Activated effector memory CD4-positive, alpha-beta T cell treated with Interleukin-2 at 50 U/mL for 16 hours (primary cell): Measurements from ENCODE around the gene SAMD14.

Source experiments
- DNase-seq: peaks from one replicate; pipeline ENCODE4 v3.0.0-alpha.2; 2020

Gene SAMD14

DNA sequence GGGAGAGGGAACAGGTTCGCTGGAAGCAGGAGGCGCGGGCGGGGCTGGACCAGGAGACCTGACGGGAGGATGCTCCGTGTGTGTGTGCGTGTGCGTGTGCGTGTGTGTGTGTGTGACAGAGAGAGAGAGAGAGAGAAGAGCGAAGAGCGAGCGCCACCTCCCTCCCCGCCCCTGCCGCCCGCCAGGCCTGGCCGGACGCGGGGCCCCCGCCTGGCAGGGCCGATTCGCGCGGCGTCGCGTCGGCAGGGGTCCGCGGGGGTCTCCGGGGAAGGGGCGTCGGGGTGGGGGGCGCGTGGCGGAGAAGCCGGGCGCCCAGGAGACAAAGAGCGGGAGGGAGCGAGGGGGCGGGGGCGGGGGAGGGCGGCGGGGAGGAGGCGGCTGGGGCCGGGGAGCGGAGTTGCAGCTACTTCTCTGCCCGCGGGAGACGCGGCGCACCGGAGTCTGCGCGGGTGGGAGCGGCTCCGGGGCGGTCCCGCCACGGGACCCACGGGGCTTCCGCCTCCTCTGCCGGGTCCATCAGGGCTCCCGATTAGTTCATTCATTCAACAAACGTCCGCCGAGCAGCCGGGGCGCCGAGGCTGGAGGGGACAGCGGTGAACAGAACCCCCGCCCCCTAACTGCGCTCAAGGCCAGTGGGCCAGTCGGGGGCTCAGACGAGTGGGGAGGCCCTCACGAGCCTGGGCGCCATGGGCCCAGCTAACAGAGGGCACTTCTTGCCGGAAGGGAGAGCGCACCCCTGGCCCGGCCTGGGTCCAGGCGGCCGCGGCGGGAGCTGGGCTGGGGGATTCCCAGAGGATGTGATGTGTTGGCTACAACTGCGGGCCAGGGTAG, at the start of gene SAMD14:
SAMD14 (minus strand) TSS at position 433 of the 831 bp plus-strand sequence. CDS start 5,201 bp downstream, outside the sequence.
- peak; percentile 50 for DNase-seq

- peak; percentile 29 for DNase-seq
Observed at GRCh38 chr17:50177983-50178834, 48.2 kb upstream of the SAMD14 start.

DNA sequence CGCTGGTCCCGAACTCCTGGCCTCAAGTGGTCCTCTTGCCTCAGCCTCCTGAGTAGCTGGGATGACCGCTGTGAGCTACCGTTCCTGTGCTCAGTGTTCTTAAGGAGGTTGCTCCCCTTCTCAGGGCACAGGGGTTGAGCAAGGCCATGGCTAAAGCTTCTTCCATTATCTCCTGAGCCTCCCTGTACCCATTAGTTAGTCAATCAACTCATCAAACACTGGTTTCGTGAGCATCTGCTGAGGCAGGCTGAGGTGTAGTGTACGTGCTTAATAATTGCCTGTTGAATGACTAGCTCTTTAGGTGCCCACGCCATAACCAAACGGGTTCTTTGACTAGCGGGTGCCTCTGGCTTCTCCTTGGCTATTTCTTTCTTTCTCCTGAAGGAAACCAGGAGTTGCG, 47.5 kb upstream of the SAMD14 start:
- DNase-seq, result no peak

- DNase-seq, result no peak
Observed at GRCh38 chr17:50176559-50177357, 46.8 kb upstream of the SAMD14 start.

DNA sequence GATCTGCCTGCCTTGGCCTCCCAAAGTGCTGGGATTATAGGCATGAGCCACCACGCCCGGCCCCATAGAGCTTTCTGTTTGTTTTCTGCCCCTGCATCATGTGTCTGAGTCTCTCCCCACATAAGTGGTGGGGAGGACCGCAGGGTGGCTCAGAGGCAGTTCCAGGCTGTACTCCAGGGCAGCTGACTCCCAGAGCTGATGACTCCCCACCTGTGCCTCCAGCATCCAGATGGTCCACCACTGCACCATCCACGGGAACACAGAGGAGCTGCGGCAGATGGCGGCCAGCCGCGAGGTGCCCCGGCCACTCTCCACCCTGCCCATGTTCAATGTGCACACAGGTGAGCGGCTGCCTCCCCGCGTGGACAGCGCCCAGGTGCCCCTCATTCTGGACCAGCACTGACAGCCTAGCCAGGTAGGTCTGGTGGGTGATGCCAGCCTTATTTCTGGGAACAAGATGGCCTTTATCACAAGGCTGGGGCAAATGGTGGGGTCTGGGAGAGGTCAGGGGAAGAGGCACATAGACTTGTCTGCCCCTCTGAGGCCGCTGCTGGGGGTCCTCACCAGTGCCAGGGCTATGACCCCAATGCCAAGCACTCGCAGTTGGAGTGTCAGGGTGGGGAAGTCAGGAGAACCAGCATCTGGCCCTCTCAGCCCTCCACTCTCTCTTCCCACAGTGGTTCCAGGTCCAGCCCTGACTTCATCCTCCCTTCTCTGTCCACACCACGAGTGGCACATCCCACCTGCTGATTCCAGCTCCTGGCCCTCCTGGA, 45.3 kb upstream of the SAMD14 start:
- no peak for DNase-seq

- no peak for DNase-seq
Observed at GRCh38 chr17:50174444-50174843, 44.5 kb upstream of the SAMD14 start.

DNA sequence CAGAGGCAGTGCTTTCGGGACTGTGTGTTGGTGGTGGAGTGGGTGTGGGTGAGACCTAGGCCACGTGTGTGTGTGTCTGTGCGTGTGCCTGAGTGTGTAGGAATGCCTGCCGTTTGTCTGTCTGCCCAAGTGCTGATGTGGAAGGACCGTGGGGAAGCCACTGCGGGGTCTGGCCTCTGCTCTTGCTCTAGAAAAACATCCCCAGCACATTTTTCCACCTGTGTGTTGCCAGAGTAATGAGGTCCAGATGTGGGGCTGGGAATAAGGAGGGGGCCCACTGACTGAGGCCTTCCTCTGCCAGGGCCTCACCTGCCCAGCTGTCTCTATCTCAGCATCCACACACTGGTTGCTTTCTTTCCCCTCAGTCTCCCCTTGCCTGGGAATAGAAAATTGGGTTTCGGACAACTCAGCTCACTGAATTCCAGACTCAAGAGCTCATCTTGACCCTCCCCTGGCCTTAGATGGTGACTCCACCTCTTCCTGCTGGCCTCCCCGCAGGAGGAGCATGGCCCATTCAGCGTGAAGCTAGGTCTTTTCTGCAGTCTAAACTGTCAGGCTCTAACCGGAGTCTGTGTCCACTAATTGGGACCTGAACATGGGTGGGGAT, 43.5 kb upstream of the SAMD14 start:
- DNase-seq, result no peak

DNA sequence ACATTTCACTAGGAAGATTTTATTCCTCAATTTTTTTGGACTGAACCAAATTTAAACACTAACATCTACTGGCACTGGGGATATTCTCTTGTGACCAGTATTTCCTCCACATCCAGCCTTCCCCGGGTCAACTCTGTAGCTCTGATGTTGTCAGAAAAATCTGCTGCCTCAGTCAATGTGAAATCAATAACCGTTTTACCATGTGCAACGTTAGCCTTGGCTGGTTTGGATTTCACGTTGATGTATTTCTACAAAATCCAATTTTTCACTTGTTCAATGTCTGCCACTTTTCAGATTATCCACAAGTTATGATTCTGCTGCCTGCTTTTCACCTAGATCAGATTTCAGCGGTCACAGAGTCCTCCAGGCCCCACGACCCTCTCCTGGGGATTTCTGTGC, 43.0 kb upstream of the SAMD14 start:
- no peak for DNase-seq

GRCh38 chr17:50172130-50172529, 42.2 kb upstream of the SAMD14 start:
- no peak for DNase-seq

DNA sequence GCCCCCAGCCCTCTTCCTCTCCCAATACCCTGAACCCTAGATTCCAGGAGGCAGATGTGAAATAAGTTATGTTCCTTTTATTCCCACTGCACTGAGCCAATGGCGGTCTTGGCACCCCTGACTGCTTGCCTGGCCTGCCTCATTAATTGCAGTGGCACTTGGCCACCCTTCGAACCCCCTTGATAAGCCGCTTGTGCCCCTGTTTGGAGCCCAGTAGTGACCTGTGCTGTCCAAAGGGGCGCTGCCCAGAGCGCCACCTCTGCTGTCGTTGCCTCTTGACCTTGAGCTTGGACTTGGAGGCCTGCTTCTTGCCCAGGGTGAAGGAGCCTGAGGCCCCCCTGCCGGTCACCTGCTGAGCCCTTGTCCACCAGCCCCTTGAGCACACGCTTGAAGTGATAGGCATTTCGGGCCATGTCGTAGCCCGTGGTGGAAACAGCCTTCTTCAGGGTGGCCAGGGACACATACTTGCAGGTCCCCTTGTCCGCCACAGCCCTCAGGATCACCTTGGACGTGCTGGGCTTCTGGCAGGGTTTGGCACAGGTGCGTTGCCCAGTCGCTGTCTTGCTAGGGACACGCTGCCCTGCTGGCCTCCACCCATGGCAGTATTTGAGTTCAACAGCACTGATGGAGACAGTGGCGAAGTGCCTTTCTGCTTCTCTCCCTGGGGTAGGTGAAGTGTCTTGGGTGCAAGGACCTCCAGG, 41.6 kb upstream of the SAMD14 start:
- DNase-seq, result no peak

GRCh38 chr17:50170662-50171370, 40.9 kb upstream of the SAMD14 start:
- DNase-seq, result no peak

DNA sequence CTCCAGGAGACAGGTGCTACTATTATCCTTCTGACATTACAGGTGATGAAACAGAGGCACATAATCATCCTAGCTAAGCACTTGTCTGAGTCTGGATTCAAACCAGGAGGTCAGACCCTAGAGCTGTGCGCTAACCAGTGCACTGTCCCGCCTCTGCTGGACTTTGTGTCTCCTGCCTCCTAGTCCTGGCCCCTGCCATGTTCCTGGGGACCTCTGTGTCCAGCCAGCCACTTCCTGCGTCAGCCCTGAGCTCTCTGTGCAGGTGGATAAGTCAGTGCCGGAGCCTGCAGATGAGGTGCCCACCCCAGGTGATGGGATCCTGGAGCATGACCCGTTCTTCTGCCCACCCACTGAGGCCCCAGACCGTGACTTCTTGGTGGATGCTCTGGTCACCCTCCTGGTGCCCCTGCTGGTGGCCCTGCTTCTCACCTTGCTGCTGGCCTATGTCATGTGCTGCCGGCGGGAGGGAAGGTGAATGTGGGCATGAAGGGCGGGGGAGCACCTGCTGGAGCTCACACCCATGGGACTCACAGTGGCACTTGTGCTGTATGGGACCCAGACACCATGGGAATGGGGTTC, 40.0 kb upstream of the SAMD14 start:
- no peak for DNase-seq

DNA sequence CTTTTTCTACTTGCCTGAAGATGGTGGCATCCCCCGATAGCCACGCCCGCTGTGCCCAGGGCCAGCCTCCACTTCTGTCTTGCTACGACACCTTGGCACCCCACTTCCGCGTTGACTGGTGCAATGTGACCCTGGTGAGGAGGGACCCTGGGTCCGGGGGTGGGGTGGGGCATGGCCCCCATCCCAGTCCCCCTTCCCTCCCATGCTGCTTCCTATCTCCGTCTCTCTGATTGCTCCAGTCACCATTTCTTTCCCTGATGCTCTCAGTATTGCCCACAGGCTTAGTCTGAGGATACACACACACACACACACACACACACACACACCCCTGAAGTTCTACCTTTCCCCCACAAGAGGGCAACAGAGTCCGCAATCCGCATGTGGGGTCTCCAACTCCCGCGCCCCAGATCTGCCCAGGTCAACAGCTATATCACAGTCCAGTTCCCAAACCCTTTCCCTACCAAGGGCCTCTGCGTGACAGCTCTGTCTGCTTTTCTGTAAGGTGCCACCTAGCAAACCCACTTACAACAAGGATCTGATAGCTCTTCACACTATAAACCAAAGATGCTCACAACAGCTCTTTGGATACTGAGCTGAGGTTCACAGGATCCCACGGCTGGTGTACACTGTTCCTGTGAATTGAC, 39.3 kb upstream of the SAMD14 start:
- DNase-seq, result peak; percentile 53

- DNase-seq, result no peak
Observed at GRCh38 chr17:50168319-50168718, 38.4 kb upstream of the SAMD14 start.

DNA sequence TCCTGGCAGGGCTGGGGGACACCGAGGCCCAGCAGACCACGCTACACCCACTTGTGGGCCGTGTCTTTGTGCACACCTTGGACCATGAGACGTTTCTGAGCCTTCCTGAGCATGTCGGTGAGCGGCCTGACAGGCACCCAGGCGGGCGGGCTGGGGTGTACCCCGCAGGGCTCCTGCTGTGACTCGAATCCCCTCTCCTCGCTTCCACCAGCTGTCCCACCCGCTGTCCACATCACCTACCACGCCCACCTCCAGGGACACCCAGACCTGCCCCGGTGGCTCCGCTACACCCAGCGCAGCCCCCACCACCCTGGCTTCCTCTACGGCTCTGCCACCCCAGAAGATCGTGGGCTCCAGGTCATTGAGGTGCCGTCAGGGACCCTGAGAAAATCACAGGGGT, 37.4 kb upstream of the SAMD14 start:
- DNase-seq, result no peak

GRCh38 chr17:50166518-50167181, 36.7 kb upstream of the SAMD14 start:
- DNase-seq, result no peak

DNA sequence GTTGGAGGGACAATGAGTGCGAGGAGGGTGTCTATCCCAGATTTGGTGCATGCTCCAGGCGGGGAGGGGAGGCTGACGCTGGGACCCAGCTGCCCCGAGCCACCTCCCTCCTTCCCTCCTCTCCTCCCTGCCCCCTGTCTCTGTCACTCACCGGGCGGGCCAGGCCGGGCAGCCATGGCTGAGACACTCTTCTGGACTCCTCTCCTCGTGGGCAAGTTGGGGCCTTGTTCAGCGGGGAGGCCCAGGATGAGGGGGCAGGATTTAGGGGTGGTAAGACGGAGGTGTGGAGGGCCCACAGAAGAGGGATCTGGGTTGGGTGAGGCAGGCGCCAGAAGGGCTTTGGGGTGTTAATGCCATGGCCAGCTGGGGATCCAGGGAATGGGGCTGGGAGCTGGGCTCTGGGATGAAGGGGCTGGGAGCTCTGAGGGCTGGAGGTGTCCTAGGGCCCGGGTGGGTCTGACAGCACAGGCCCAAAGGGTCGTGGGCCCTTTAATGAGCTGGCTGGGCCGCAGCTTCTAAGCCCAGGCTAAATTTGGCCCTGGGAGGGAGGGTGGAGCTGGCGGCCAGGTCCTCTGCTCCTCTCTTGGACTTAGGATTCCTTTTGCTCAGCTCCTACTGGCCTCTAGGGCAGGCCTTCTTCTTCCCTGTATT, 36.0 kb upstream of the SAMD14 start, which contains the start of gene SGCA:
SGCA (plus strand) TSS at position 139 of the 651 bp plus-strand sequence; CDS start at position 175, 36 bp downstream.
- DNase-seq, result no peak

DNA sequence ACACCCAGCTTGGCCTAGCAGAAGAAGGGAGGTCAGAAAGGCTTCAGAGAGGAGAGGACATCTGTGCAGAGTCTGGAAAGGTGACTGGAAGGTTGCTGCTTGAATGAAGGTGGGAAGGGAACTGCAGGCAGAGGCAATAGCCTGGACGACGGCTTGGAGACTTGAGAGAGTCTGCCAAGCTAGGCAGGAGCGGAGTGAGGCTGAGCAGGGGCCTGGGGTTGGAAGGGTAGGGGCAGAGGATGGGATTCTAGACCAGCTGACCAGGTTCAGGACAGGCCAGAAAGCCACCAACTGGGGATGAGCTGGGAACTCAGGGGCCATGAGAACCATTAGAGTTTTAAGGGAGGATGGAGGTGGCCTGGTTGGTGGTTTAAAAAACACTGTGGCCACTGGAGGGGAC, 35.5 kb upstream of the SAMD14 start:
- no peak for DNase-seq
